B cell (primary cell): ENCODE measurements around the gene SLC35A2.

ENCODE experiments used
- CTCF ChIP-seq: fragments of 200-600 bp; IDR thresholded peaks from one replicate; pipeline ENCODE4 v1.8.0; 2022; ENCODE audit warnings: antibody characterized with exemption, mild to moderate bottlenecking
- EZH2 ChIP-seq: IDR thresholded peaks from 2 replicates; pipeline ENCODE4 v1.6.1; 2012; ENCODE audit warnings: borderline replicate concordance, low read depth, mild to moderate bottlenecking, moderate library complexity, low read length; ENCODE audit not compliant: insufficient read depth, poor library complexity, severe bottlenecking

GRCh38 chrX:48902776-48903175 lies 8.7 kb downstream of the SLC35A2 start:
- TF ChIP-seq CTCF = no peak
- no peak for TF ChIP-seq EZH2
